ENCODE data around the gene DHX35.

- TF ChIP-seq CTCF (IDR thresholded peaks at IDR 0.05 in 2 of 3, conservative IDR thresholded peaks at IDR 0.05 in 1 of 3; ENCODE audit: borderline replicate concordance in 1 of 3, insufficient read depth in 1 of 3, low read depth in 2 of 3, low read length in 2 of 3) (no peak), ELF1 (IDR thresholded peaks at IDR 0.05; ENCODE audit: borderline replicate concordance, low read depth) (no peak), POLR2A (IDR thresholded peaks at IDR 0.05; ENCODE audit: borderline replicate concordance, extremely low read depth, insufficient read depth, insufficient read length) (no peak), SP1 (IDR thresholded peaks at IDR 0.05; ENCODE audit: low read depth) (no peak), EZH2 (IDR thresholded peaks at IDR 0.05) (no peak), YY1 (IDR thresholded peaks at IDR 0.05; ENCODE audit: extremely low read depth, insufficient replicate concordance, low read depth, low read length) (no peak), CEBPB (IDR thresholded peaks at IDR 0.05; ENCODE audit: low read depth) (no peak), REST (IDR thresholded peaks at IDR 0.05; ENCODE audit: low read depth) (no peak)
These were observed 85.4 kb downstream of the DHX35 start for GRCh38 chr20:39047417-39047985.

All from HCT116 (cell line).